Measurements from ENCODE around the gene FAM20A.
"Not testable (repeated sequence)": the region's sequence is repeated elsewhere in the genome, so short reads cannot be mapped to it uniquely, and the experiment has no call there.

GRCh38 chr17:68492394-68493054 lies 108.6 kb downstream of the FAM20A start:
- TF ChIP-seq EZH2 (IDR thresholded peaks at IDR 0.05; ENCODE audit: insufficient read depth, poor library complexity, severe bottlenecking); EZH2phosphoT487 (IDR thresholded peaks at IDR 0.05; ENCODE audit: insufficient read depth, low read depth): not testable (repeated sequence)

Measured in GM23248 (cell line).